Osteocyte (in vitro differentiated cells): ENCODE measurements around the gene ATN1. TPM values are rescaled to one million over a fixed set of nuclear protein-coding genes. Genes with fewer than 3 reads are reported as not detected.
A peak's percentile ranks its signal among the peaks of the same experiment; 100 is the strongest.

Experiments
- DNase-seq: peaks from one replicate; pipeline ENCODE4 v3.0.0; 2021; ENCODE audit warnings: mixed read lengths; ENCODE audit not compliant: unreplicated experiment; ENCODE audit errors: extremely low spot score
- H3K27ac Mint-ChIP-seq: one replicate; pipeline ENCODE4 v1.8.0; 2021; ENCODE audit warnings: mild to moderate bottlenecking, mixed read lengths; ENCODE audit not compliant: unreplicated experiment
- H3K27me3 Mint-ChIP-seq: one replicate; pipeline ENCODE4 v1.8.0; 2021; ENCODE audit warnings: mixed read lengths; ENCODE audit not compliant: unreplicated experiment
- H3K36me3 Mint-ChIP-seq: one replicate; pipeline ENCODE4 v1.8.0; 2021; ENCODE audit warnings: mixed read lengths; ENCODE audit not compliant: unreplicated experiment
- H3K4me1 Mint-ChIP-seq: one replicate; pipeline ENCODE4 v1.8.0; 2021; ENCODE audit warnings: mixed read lengths; ENCODE audit not compliant: unreplicated experiment
- H3K4me3 Mint-ChIP-seq: one replicate; pipeline ENCODE4 v1.8.0; 2021; ENCODE audit warnings: mild to moderate bottlenecking, moderate library complexity, mixed read lengths; ENCODE audit not compliant: unreplicated experiment
- H3K9me3 Mint-ChIP-seq: one replicate; pipeline ENCODE4 v1.8.0; 2021; ENCODE audit warnings: mixed read lengths; ENCODE audit not compliant: unreplicated experiment
- CTCF ChIP-seq: fragments of 200-600 bp; sonication (generic); IDR thresholded peaks from 2 replicates; pipeline ENCODE4 v1.5.0; 2021; ENCODE audit warnings: antibody characterized with exemption, mild to moderate bottlenecking, moderate library complexity
- total RNA-seq: library from RNA; stranded (reverse); gene quantifications from 2 replicates; pipeline ENCODE4 v1.2.1, GENCODE V29; 2021

Gene ATN1
- total RNA-seq, 1 donor from 2014 or later, result 123 TPM

- no peak for TF ChIP-seq CTCF
- DNase-seq, result no peak
- H3K36me3 Mint-ChIP-seq, result peaks cover 4% of the 10 kb centered on the region
- peaks cover 18% of the 10 kb centered on the region for H3K4me1 Mint-ChIP-seq
- peak overlapping the region; percentile 81 for H3K4me3 Mint-ChIP-seq
- H3K27ac Mint-ChIP-seq, result peak overlapping the region; percentile 11
- no peaks in the 10 kb centered on the region for H3K27me3 Mint-ChIP-seq
- H3K9me3 Mint-ChIP-seq, result no peaks in the 10 kb centered on the region
Observed at GRCh38 chr12:6914947-6915788, 12.6 kb upstream of the ATN1 start.

GRCh38 chr12:6915789-6916285, 11.9 kb upstream of the ATN1 start:
- H3K27ac Mint-ChIP-seq, result no peak overlapping the region
- no peak for DNase-seq
- H3K4me1 Mint-ChIP-seq, result peaks cover 18% of the 10 kb centered on the region
- peak overlapping the region; percentile 57 for H3K4me3 Mint-ChIP-seq
- no peak for TF ChIP-seq CTCF
- H3K36me3 Mint-ChIP-seq, result peaks cover 4% of the 10 kb centered on the region
- H3K9me3 Mint-ChIP-seq, result no peaks in the 10 kb centered on the region
- no peaks in the 10 kb centered on the region for H3K27me3 Mint-ChIP-seq

GRCh38 chr12:6916426-6917200, 11.1 kb upstream of the ATN1 start:
- no peaks in the 10 kb centered on the region for H3K27me3 Mint-ChIP-seq
- H3K36me3 Mint-ChIP-seq, result peaks cover 4% of the 10 kb centered on the region
- peaks cover 18% of the 10 kb centered on the region for H3K4me1 Mint-ChIP-seq
- H3K4me3 Mint-ChIP-seq, result no peak overlapping the region
- no peak for DNase-seq
- no peaks in the 10 kb centered on the region for H3K9me3 Mint-ChIP-seq
- no peak overlapping the region for H3K27ac Mint-ChIP-seq
- no peak for TF ChIP-seq CTCF

- Mint-ChIP-seq H3K4me1 (peaks cover 18% of the 10 kb centered on the region), H3K27me3 (no peaks in the 10 kb centered on the region), H3K4me3 (no peak overlapping the region), H3K36me3 (peaks cover 4% of the 10 kb centered on the region), H3K9me3 (no peaks in the 10 kb centered on the region), H3K27ac (no peak overlapping the region)
- TF ChIP-seq CTCF, result no peak
- DNase-seq, result no peak
Observed at GRCh38 chr12:6917491-6918231, 10.1 kb upstream of the ATN1 start.
